T-helper 1 cell treated with Interleukin-12 subunit alpha and Interleukin-12 subunit beta and Interleukin-4 antibody, amounts not matched to agents 30 μg/mL and 1 μg/mL, for 36 hours (primary cell): ENCODE data around the gene CTCF.

ENCODE experiments used
- H3K27ac Mint-ChIP-seq: one replicate; pipeline ENCODE4 v1.8.0; 2021; ENCODE audit warnings: mild to moderate bottlenecking, mixed read lengths
- H3K27me3 Mint-ChIP-seq: one replicate; pipeline ENCODE4 v1.8.0; 2021; ENCODE audit warnings: low read depth, mixed read lengths
- H3K36me3 Mint-ChIP-seq: one replicate; pipeline ENCODE4 v1.8.0; 2021; ENCODE audit warnings: low read depth, mixed read lengths
- H3K4me1 Mint-ChIP-seq: one replicate; pipeline ENCODE4 v1.8.0; 2021; ENCODE audit warnings: low read depth, mixed read lengths
- H3K4me3 Mint-ChIP-seq: one replicate; pipeline ENCODE4 v1.8.0; 2021; ENCODE audit warnings: mild to moderate bottlenecking, moderate library complexity, mixed read lengths
- H3K9me3 Mint-ChIP-seq: one replicate; pipeline ENCODE4 v1.8.0; 2021; ENCODE audit warnings: mixed read lengths

Gene CTCF

GRCh38 chr16:67579686-67580085 lies 17.4 kb downstream of the CTCF start:
- H3K27ac Mint-ChIP-seq, result no peak overlapping the region
- H3K4me3 Mint-ChIP-seq, result no peak overlapping the region

GRCh38 chr16:67580202-67580601 lies 17.9 kb downstream of the CTCF start:
- Mint-ChIP-seq H3K36me3 (peaks cover 14% of the 10 kb centered on the region), H3K4me1 (peaks cover 6% of the 10 kb centered on the region), H3K4me3 (no peak overlapping the region), H3K9me3 (no peaks in the 10 kb centered on the region), H3K27me3 (no peaks in the 10 kb centered on the region), H3K27ac (no peak overlapping the region)

More at GRCh38 chr16:67579686-67580085, 17.4 kb downstream of the CTCF start:
- H3K27me3 Mint-ChIP-seq, result no peaks in the 10 kb centered on the region
- peaks cover 6% of the 10 kb centered on the region for H3K4me1 Mint-ChIP-seq
- H3K9me3 Mint-ChIP-seq, result no peaks in the 10 kb centered on the region
- peaks cover 14% of the 10 kb centered on the region for H3K36me3 Mint-ChIP-seq

- no peaks in the 10 kb centered on the region for H3K27me3 Mint-ChIP-seq
- H3K4me3 Mint-ChIP-seq, result no peak overlapping the region
- H3K36me3 Mint-ChIP-seq, result peaks cover 15% of the 10 kb centered on the region
- no peaks in the 10 kb centered on the region for H3K9me3 Mint-ChIP-seq
- H3K4me1 Mint-ChIP-seq, result peaks cover 24% of the 10 kb centered on the region
- H3K27ac Mint-ChIP-seq, result no peak overlapping the region
Measured at GRCh38 chr16:67593288-67593687, 31.0 kb downstream of the CTCF start.

GRCh38 chr16:67593701-67594100 lies 31.4 kb downstream of the CTCF start:
- H3K4me3 Mint-ChIP-seq, result no peak overlapping the region
- peaks cover 17% of the 10 kb centered on the region for H3K36me3 Mint-ChIP-seq
- H3K9me3 Mint-ChIP-seq, result no peaks in the 10 kb centered on the region
- peaks cover 24% of the 10 kb centered on the region for H3K4me1 Mint-ChIP-seq
- H3K27ac Mint-ChIP-seq, result no peak overlapping the region
- H3K27me3 Mint-ChIP-seq, result no peaks in the 10 kb centered on the region

GRCh38 chr16:67594256-67594915 lies 32.1 kb downstream of the CTCF start:
- no peaks in the 10 kb centered on the region for H3K27me3 Mint-ChIP-seq
- H3K27ac Mint-ChIP-seq, result no peak overlapping the region
- H3K9me3 Mint-ChIP-seq, result no peaks in the 10 kb centered on the region
- H3K36me3 Mint-ChIP-seq, result peaks cover 16% of the 10 kb centered on the region
- no peak overlapping the region for H3K4me3 Mint-ChIP-seq
- peaks cover 24% of the 10 kb centered on the region for H3K4me1 Mint-ChIP-seq

- Mint-ChIP-seq H3K36me3 (peaks cover 17% of the 10 kb centered on the region), H3K27me3 (no peaks in the 10 kb centered on the region), H3K27ac (peak overlapping the region; percentile 42), H3K4me3 (no peak overlapping the region), H3K4me1 (peaks cover 27% of the 10 kb centered on the region), H3K9me3 (no peaks in the 10 kb centered on the region)
Measured at GRCh38 chr16:67594956-67595355, 32.6 kb downstream of the CTCF start.

- no peaks in the 10 kb centered on the region for H3K27me3 Mint-ChIP-seq
- H3K4me1 Mint-ChIP-seq, result peaks cover 27% of the 10 kb centered on the region
- no peak overlapping the region for H3K4me3 Mint-ChIP-seq
- peaks cover 17% of the 10 kb centered on the region for H3K36me3 Mint-ChIP-seq
- no peaks in the 10 kb centered on the region for H3K9me3 Mint-ChIP-seq
- no peak overlapping the region for H3K27ac Mint-ChIP-seq
Measured at GRCh38 chr16:67598527-67598926, 36.2 kb downstream of the CTCF start.

- no peak overlapping the region for H3K4me3 Mint-ChIP-seq
- H3K4me1 Mint-ChIP-seq, result peaks cover 12% of the 10 kb centered on the region
- H3K27me3 Mint-ChIP-seq, result no peaks in the 10 kb centered on the region
- H3K27ac Mint-ChIP-seq, result no peak overlapping the region
- H3K9me3 Mint-ChIP-seq, result no peaks in the 10 kb centered on the region
- H3K36me3 Mint-ChIP-seq, result peaks cover 6% of the 10 kb centered on the region
Measured at GRCh38 chr16:67605641-67606040, 43.3 kb downstream of the CTCF start.

GRCh38 chr16:67606632-67607031 lies 44.3 kb downstream of the CTCF start:
- peaks cover 10% of the 10 kb centered on the region for H3K36me3 Mint-ChIP-seq
- H3K9me3 Mint-ChIP-seq, result no peaks in the 10 kb centered on the region
- no peaks in the 10 kb centered on the region for H3K27me3 Mint-ChIP-seq
- no peak overlapping the region for H3K27ac Mint-ChIP-seq
- peaks cover 7% of the 10 kb centered on the region for H3K4me1 Mint-ChIP-seq
- H3K4me3 Mint-ChIP-seq, result no peak overlapping the region

- no peaks in the 10 kb centered on the region for H3K9me3 Mint-ChIP-seq
- no peak overlapping the region for H3K27ac Mint-ChIP-seq
- no peak overlapping the region for H3K4me3 Mint-ChIP-seq
- peaks cover 16% of the 10 kb centered on the region for H3K36me3 Mint-ChIP-seq
- H3K4me1 Mint-ChIP-seq, result peaks cover 7% of the 10 kb centered on the region
- H3K27me3 Mint-ChIP-seq, result no peaks in the 10 kb centered on the region
Measured at GRCh38 chr16:67608364-67608763, 46.0 kb downstream of the CTCF start.

GRCh38 chr16:67613808-67614207 lies 51.5 kb downstream of the CTCF start:
- Mint-ChIP-seq H3K4me1 (peaks cover 2% of the 10 kb centered on the region), H3K4me3 (no peak overlapping the region), H3K9me3 (no peaks in the 10 kb centered on the region), H3K27ac (no peak overlapping the region), H3K27me3 (no peaks in the 10 kb centered on the region), H3K36me3 (peaks cover 30% of the 10 kb centered on the region)

- H3K4me1 Mint-ChIP-seq, result peaks cover 3% of the 10 kb centered on the region
- H3K9me3 Mint-ChIP-seq, result no peaks in the 10 kb centered on the region
- no peaks in the 10 kb centered on the region for H3K27me3 Mint-ChIP-seq
- H3K36me3 Mint-ChIP-seq, result peaks cover 45% of the 10 kb centered on the region
- H3K27ac Mint-ChIP-seq, result no peak overlapping the region
- H3K4me3 Mint-ChIP-seq, result no peak overlapping the region
Measured at GRCh38 chr16:67628216-67628615, 65.9 kb downstream of the CTCF start.

GRCh38 chr16:67632415-67633172 lies 70.3 kb downstream of the CTCF start:
- H3K9me3 Mint-ChIP-seq, result no peaks in the 10 kb centered on the region
- peaks cover 33% of the 10 kb centered on the region for H3K36me3 Mint-ChIP-seq
- no peak overlapping the region for H3K27ac Mint-ChIP-seq
- no peaks in the 10 kb centered on the region for H3K4me1 Mint-ChIP-seq
- no peak overlapping the region for H3K4me3 Mint-ChIP-seq
- no peaks in the 10 kb centered on the region for H3K27me3 Mint-ChIP-seq

GRCh38 chr16:67636713-67637112 lies 74.4 kb downstream of the CTCF start:
- Mint-ChIP-seq H3K36me3 (peaks cover 25% of the 10 kb centered on the region), H3K4me1 (no peaks in the 10 kb centered on the region), H3K27ac (no peak overlapping the region), H3K27me3 (no peaks in the 10 kb centered on the region), H3K9me3 (no peaks in the 10 kb centered on the region), H3K4me3 (no peak overlapping the region)

- H3K4me1 Mint-ChIP-seq, result no peaks in the 10 kb centered on the region
- H3K27me3 Mint-ChIP-seq, result no peaks in the 10 kb centered on the region
- H3K36me3 Mint-ChIP-seq, result peaks cover 19% of the 10 kb centered on the region
- no peaks in the 10 kb centered on the region for H3K9me3 Mint-ChIP-seq
- no peak overlapping the region for H3K4me3 Mint-ChIP-seq
- no peak overlapping the region for H3K27ac Mint-ChIP-seq
Measured at GRCh38 chr16:67637625-67638024, 75.3 kb downstream of the CTCF start.
